GM21529 (cell line): ENCODE measurements around the gene CFAP74.
"Not testable (repeated sequence)": the region's sequence is repeated elsewhere in the genome, so short reads cannot be mapped to it uniquely, and the experiment has no call there.

ENCODE experiments used
- ATAC-seq: cut with Tn5 transposase; IDR thresholded peaks from one replicate; pipeline ENCODE4 v1.9.1; 2021; ENCODE audit not compliant: unreplicated experiment

The CFAP74 gene

GRCh38 chr1:1954831-1955441 is 48.6 kb downstream of the CFAP74 start:
- ATAC-seq: no peak

GRCh38 chr1:1954015-1954414 is 49.6 kb downstream of the CFAP74 start:
- no peak for ATAC-seq

GRCh38 chr1:1950940-1951339 is 52.6 kb downstream of the CFAP74 start:
- no peak for ATAC-seq

GRCh38 chr1:1948783-1949182 is 54.8 kb downstream of the CFAP74 start:
- no peak for ATAC-seq

GRCh38 chr1:1947493-1947892 is 56.1 kb downstream of the CFAP74 start:
- no peak for ATAC-seq

GRCh38 chr1:1946540-1946939 is 57.0 kb downstream of the CFAP74 start:
- no peak for ATAC-seq

GRCh38 chr1:1945782-1946393 is 57.7 kb downstream of the CFAP74 start:
- ATAC-seq: no peak

- ATAC-seq: no peak
Measured at GRCh38 chr1:1943834-1944570, 59.6 kb downstream of the CFAP74 start.

GRCh38 chr1:1942753-1943656 is 60.6 kb downstream of the CFAP74 start:
- no peak for ATAC-seq

- ATAC-seq: no peak
Measured at GRCh38 chr1:1941868-1942752, 61.5 kb downstream of the CFAP74 start.

- ATAC-seq: no peak
Measured at GRCh38 chr1:1941211-1941841, 62.3 kb downstream of the CFAP74 start.

- ATAC-seq: no peak
Measured at GRCh38 chr1:1940123-1940425, 63.5 kb downstream of the CFAP74 start.

- ATAC-seq: no peak
Measured at GRCh38 chr1:1939296-1940122, 64.1 kb downstream of the CFAP74 start.

GRCh38 chr1:1938613-1939295 is 64.8 kb downstream of the CFAP74 start:
- no peak for ATAC-seq

- no peak for ATAC-seq
Measured at GRCh38 chr1:1938276-1938573, 65.4 kb downstream of the CFAP74 start.

- no peak for ATAC-seq
Measured at GRCh38 chr1:1937549-1938275, 65.9 kb downstream of the CFAP74 start.

- ATAC-seq: no peak
Measured at GRCh38 chr1:1937061-1937460, 66.5 kb downstream of the CFAP74 start.

GRCh38 chr1:1934848-1935247 is 68.7 kb downstream of the CFAP74 start:
- not testable (repeated sequence) for ATAC-seq
